GM19238 (cell line): Measurements from ENCODE around the gene CLDND1.
"Not testable (repeated sequence)": the region's sequence is repeated elsewhere in the genome, so short reads cannot be mapped to it uniquely, and the experiment has no call there.

Experiments
- DNase-seq: peaks from one replicate; pipeline ENCODE4 v3.0.0; 2011; ENCODE audit warnings: low spot score; ENCODE audit not compliant: insufficient read length

CLDND1 gene

DNA sequence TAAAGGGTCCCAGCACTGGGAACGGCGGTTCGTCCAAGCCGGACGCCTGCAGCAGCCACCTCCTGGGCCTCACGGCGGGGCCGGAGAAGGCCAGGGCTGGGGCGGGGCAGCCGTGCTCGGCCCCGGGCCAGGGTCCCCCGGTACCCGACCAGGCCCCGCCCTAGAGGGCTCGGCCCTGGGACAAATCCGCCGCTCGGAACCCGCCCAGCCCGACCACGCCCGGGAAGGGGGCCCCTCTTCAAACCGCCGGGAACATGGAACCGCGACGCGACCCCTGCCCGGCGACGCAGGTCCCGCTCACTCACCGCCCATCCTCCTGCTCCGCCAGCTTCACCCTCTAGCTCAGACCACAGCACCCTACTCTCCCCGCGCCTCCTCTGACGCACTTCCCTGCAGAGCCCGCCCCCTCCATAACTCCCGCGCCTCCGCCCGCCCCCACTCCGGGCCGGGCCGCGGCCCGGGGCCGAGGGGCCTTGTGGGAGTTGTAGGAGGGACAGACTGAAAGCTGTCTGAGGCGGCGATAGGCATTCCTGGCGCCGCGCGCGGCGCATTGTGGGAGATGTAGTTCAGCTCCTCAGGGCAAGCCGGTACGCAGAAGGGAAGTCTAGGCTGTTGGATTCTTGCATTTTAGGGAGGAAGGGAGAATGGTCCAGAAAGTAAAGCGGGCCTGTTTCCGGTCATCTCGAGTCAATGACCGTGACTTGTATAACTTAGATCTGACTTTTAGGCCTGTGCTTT, at the start of gene CLDND1:
Gene CLDND1, minus strand, starts transcription at position 359 of the 738 bp plus-strand sequence. CDS start 1,478 bp downstream, outside the sequence.
- DNase-seq, result peak; percentile 82

DNA sequence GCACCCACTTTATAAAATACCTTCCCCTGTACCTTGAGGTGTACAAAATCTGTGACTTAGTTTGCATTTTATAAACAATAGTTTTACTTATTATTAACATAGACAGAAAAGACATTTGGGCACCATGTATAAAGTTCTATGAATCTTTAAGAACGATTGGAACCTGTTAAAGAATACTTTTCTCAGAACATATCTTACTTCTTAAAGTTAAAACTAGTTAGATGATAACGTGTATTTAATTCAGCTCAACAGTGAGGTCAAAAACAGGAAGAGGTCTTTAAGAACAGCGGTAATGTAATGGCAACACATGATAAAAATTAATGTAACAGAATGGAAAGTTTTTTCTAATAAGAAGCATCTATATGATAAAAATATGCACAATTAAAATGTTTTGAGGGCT, 45.7 kb upstream of the CLDND1 start:
- DNase-seq, result no peak

DNA sequence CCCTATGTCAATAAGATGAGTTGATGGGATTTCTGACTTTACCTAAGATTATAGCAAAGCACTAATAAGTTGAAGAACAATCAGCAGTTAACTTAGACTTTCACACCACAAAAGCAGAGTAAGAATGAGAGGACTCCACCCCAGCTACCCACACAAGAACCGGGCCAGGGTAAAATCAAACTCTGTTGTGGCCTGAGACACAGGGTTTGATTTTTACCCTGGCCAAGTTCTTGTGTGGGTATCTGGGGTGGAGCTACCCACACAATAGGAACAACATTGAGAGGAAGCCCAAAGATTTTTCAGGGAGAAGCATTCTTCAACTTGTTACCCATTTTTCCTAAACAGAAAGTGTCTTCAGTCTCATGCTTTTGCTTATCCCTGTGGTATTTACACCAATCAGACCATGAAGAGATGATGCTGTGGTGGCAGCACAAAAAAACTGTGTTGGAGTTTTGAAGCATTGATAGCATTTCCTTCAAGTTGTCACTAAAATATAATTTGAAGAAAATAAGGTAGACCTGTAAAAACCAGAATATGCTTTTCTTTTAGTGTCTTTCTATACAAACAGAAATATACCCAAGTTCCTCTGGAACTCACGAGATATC, 45.1 kb upstream of the CLDND1 start:
- DNase-seq, result no peak

DNA sequence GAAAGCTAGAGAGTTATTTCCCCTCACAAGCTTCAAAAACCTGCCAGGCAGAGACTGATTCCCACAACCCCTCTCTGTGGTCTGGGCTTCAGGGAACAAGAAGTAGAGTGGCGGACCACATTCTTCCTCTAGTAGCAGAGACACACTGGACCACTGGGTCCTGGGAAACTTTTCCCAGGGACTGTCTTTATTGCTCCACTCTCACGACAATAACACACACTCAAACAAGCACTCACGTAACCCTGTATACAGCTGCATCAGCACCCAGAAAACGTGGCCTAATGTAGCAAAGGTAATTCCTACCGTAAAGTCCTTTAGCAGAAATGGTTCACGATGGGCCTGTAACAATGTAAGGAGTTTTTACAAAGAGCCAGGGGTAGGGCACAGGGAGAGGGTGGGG, 43.1 kb upstream of the CLDND1 start:
- no peak for DNase-seq

DNA sequence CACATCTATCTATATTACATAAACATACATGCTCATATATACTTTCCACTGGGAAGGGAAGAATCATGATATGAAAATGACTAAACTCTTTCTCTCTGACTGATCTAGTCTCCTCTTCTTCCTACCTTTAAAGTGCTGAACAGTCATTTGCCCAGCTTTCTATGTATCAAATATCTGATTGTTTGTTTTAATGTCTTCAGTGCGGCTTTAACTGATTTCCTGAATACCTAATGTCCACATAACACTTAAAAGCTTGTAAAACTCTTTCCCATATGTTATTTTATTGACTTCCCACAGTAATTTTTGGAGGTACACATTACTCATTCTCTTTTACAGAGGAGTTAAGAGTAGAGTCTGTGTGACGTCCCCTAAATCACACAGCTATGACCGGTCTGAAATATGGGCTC, 42.5 kb upstream of the CLDND1 start:
- no peak for DNase-seq

DNA sequence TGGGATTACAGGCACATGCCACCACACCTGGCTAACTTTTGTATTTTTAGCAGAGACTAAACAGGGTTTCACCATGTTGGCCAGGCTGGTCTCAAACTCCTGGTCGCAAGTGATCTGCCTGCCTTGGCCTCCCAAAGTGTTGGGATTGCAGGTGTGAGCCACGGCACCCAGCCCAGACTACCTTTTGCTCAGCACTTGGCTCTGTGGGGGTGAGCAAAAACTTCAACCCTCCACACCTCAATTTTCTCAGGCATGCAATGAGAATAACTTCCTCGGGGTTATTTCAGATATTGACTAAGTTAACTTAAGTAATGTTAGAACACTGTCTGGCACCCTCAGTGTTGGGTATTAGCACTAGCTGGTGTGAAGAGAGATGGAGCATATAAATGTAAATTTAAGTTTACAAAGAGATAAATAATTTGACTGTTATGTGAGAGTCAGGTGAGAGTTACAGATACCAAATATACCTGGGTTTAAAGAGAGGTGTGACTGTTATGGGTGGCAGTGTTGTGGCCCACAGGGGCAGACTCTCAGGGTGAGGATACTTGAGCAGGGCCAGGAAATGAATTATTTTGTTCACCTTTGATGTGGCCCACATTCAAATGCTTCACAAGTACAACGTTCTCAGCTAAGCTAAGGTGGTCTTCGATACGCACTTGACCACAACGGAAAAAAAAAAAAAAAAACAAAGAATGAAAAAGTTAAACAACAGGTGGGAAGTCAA, 41.7 kb upstream of the CLDND1 start:
- DNase-seq, result no peak

DNA sequence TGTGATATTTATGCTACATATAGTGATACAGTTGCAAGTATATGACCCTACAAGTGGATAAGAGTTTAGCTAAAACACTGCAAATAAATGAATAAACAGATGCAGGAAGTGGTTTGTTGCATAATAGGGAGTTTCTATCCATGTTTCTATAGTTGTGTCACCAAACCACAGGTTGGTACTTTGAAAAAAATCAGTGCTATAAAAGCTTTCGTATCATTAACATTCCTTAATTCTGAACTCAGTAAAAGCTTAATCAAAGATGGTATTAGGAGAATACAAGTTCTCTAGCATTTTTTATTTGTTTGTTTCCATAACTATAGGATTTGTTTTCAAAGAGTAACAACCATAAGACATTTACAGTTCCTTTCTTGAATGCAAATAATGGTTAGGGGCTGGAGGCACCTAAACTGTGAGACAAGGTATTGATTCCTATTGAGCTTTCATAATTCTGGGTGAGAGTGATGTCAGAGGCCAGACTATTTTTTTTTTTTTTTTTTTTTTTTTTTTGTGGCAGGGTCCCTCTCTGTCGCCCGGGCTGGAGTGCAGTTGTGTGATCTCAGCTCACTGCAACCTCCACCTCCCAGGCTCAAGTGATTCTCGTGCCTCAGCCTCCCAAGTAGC, 41.1 kb upstream of the CLDND1 start:
- DNase-seq, result no peak

DNA sequence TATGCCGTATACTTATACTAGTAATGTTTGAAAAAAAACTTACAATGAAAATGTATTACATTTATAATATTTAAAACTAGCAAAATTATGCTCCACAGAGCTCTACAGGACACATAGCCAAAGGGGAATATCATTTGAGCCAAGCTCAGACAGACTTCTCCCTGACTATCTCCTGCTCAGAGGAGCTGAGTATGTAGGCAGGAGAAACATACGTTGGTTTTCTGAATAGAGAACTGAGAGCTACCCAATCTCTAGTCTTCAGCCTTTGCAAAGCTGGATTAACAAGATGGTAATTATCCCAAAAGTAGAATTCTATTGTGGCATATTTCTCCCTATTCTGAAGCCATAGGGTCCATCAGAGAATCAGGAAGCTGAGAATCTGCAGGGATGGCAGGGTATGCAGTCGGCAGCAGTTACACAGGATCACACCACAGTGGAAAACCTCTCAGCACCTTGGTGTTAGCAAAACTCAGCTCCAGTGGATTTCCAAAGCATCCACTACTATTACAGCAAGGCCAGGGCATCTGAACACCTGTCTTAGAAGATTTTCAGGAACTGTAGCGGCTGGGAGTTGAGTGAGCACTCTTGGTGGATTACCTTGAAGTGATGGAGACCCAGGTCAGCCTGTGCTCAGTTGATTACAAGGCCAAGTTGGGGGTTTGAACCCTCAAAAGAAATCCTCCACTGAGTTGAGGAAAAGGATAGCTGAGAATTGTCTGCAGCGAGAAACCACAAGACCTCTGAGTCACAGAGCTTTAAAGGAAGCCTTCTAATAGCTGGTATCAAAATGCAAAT, 39.2 kb upstream of the CLDND1 start:
- DNase-seq, result no peak

DNA sequence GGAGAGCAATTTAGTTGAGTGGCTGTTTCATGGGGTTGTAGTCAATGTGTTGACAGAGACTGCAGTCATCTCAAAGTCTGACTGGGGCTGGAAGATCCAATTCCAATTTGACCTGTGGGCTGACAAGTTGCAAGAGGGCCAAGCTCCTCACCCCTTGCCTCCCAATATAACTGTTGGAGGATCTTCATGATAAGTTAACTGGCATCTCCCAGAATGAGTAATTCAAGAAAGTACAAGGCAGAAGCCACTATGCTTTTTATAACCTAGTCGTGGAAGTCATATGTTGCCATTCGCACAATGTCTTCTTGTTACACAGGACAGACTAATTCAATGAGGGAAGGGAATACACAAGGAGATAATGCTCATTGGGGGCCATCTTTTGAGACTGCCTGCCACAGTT, 38.2 kb upstream of the CLDND1 start:
- no peak for DNase-seq

DNA sequence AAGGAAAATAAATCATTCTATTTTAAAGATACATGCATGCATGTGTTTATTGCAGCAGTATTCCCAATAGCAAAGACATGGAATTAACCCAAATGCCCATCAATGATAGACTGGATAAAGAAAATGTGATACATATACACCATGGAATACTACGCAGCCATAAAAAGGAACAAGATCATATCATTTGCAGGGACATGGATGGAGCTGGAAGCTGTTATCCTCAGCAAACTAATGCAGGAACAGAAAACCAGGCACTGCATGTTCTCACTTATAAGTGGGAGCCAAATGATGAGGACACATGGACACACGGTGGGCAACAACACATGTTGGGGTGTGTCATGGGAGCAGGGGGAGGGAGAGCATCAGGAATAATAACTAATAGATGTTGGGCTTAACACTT, 37.1 kb upstream of the CLDND1 start:
- DNase-seq, result not testable (repeated sequence)

DNA sequence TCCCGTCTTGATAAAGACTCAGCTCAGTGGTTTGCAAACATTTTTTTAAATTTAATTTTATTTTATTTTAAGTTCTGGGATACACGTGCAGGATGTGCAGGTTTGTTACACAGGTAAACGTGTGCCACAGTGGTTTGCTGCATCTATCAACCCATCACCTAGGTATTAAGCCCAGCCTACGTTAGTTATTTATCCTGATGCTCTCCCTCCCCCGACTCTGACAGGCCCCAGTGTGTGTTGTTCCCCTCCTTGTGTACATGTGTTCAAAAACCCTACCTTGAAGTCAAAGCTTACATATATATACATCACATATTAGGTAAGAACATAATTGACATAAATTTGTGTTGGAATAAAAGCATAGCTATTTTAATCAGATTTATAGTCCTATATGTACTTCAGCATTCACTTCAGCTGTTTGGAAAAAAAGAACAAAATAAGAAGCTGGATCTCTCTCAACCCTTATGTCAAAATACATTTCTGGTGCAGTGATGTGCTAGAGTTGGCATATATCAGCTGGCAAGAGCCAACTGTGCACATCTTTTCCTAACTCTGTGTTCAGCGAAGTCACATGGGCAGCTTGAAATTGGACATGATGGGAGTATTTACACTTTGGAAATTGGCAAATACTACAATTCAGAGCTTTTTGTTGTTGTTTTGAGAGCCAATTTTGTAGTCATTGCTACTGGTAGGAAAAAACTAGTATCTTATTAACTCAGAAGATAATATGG, 35.6 kb upstream of the CLDND1 start:
- no peak for DNase-seq

DNA sequence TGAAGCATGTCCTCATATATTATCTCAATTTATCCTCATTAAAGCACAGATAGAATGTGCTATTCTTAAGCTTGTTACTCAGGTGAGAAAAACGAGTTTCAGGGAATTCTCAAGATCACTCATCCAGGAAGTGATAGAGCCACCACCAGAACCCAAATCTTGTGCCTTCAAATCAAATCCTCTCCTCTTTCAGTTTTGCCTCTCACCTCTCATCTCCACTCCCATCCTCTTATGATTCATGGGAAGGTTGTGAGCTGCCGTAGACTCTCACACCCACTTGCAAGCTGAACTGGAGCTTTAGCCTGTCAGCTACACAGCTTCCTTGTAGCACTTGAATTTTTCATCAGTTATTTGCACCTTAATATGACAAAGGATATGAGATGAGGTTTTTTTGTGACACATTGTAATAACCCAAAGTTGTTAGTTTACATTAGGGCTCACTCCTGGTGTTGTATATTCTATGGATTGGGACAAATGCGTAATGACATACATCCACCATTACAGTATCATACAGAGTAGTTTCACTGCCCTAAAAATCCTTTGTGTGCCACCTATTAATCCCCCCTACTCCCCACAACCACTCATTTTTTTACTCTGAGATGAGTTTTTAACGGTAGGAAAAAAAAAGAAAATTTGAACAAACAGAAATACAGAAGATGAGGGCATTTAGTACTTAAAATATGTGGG, 34.8 kb upstream of the CLDND1 start:
- DNase-seq, result no peak

DNA sequence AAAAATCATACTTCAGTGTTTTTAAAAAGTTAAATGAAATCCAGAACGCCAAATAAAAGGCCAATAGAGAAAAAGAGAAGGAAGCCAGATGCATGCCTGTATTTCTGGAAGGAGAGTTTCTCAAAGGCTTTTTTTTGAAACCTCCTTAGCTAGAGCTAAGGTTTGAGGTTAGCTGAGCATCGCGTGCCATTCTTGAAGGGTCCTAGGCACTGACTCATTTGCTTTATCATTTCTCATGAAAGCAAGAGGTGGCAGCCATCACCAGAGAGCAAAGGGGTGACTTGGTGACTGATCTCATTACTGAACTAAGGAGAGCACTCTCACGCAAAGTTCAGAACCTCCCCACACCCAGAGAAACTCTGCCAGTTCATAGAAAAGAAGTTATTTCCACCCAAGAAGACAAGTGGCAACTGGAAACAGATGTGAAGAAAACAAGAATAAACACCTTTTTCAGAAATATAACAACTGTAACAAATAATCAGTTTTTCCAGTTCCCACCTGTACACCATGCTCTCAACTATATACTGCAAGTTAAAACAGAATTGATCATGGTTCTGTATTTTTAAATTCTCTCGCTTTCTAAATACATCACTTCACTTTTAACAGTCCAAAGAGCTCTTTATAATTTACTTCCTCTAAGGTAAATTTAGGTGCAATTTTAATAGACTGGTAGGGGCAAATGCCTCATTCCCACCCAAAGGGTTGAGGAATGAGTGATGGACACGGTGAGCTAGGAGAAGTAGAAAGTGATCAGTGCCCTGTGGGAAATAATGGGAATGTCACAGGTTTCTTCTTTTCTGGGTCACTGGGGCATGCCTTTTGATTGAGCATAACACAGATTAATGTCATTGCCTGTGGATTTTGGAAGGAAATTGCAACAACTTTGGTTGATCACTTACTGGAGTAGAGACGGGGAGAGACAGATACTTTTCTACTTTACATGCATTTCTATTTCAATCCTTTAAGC, 33.7 kb upstream of the CLDND1 start:
- DNase-seq, result no peak

DNA sequence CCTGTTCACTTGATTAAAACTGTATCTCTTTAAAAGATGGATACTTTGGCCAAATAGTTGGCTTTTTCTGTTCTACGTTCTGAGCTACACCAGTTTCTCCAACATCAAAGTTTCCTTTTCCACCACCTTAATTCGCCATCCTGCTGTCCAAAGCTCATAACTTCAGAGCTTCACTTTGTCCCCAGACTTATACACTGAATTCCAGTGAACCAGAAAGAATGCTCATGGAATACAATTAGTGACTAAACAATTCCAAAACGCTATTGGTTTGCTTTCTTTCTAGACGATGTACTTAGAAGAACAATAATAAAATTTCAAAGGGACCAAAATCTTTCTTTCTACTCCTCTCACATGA, 32.3 kb upstream of the CLDND1 start:
- DNase-seq, result no peak

DNA sequence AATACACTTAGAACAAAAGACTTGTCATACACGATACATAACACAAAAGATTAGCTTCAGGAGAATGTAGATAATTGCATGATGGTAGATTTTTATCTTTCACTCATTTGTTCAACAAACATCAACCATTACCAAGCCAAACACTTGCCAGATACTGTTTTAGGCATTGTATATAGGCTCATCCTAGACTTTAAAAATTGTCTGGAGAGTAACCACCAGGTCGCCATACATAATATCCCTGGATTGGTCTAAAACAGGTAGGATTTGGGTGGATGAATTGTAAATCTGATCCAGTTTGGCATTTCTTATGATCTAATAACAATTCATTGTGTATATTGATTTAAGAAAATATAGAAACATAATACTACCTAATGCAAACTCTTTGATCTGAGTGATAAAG, 31.9 kb upstream of the CLDND1 start:
- no peak for DNase-seq

DNA sequence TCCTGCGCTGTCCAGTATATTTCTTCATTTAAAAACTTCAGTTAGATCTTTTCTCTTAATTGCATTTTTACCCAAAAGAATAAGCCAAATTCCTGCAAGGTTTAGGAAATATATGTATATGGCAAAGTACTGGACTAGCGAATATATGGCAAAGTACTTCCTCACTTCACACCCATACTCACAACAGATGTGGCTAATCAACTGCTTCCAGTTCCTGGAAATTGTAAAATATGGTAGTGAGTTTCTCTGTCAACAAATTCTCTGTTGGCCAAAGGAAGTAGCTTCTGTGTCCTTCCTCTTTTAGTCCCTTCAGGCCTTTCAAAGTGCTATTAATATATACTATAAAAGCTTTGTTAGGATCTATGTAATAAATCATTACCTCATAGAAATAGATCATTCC, 31.1 kb upstream of the CLDND1 start:
- DNase-seq, result no peak

DNA sequence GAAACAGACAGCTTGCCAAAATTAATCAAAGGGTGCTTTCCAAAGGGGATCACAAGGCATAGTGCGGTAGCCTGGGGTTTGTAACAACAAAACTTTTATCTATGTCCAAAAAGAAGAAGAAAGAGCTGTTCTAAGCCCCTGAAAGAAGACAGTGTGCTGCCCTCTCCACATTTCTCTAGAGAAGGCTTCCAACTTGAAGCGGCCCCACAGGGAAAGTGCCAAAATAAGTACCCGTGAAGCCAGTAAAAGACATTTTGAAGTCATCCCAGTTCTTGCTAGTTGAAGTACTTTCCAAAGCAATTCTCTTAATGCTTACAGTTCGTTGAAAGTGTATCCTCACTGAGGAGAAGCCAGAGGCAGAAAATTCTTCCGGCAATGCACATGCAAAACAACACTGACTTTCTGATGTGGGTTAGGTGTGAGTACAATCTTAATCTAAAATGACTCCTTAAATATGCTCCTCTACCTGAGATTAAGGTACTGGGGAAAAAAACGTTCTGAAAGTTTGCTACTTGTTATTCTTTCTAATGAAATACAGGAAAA, 30.4 kb upstream of the CLDND1 start:
- no peak for DNase-seq

DNA sequence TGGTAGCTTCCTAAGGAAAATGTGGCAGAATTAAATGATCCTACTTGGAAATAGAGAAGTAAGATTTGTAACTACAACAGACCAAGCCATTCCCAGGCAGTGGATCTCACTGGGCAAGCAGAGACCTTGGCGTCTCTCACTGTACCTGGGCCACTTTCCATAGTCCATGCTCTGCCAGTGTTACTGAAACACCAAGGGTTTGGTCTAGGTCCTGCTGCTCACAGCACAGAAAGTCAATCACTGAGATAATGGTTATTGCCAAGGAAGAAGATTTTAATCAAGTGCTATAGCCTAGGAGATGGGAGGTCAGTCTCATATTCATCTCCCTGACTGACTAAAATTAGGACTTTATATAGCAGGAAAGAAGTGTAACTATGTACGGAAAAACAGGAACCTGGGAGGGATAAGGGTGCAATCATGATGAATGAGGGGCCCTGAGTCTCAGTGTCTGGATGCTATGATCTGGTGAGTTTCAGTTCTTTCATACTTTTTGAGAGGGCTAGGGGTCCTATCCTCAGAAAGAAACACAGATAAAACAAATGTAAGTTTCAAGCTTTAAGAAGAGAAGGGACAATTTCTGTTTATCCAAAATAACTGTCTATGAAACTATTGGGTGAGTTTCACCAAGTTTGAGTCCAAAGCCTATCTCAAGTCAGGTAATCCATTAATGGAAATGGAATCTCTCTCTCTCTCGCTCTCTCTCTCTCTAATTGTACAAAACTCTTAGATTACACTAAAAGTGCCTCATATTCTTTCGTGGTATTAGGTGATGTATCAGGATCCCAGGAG, 29.7 kb upstream of the CLDND1 start:
- DNase-seq, result no peak
